Measurements from ENCODE around the gene PRKN. TPM values are rescaled to one million over a fixed set of nuclear protein-coding genes. Genes with fewer than 3 reads are reported as not detected.

PRKN gene
- total RNA-seq, 4 donors from 2014 or later = 8.4 to 44.8 (median 12.6) TPM

DNA sequence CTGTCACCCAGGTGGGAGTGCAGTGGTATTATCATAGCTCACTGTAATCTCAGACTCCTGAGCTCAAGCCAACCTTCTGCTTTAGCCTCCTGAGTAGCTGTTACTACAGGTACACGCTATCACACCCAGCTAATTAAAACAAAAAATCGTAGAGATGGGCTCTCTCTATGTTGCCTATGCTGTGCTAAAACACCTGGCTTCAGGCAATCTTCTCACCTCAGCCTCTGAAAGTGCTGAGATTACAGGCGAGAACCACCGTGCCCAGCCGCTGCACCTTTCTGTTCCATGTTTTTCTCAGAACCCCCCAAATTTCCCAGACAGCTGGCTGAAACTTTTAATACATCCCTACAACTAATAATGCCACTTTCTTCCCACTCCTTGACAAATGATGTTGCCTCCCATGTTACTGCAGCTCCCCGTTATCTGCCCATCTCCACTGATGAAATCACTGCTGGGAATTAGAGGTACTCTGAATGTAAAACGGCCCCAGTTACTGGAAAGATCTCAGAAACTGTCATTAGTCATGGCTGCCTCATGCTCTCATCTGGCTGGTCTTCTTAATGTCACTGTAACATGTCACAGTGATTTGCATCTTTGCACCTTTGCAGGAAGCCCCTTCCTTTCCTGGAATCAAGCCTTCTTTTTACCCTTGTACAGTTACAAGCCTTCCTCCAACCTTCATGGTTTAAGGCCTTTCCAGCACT lies 697.5 kb downstream of the PRKN start:
- TF ChIP-seq, protein P1, sequence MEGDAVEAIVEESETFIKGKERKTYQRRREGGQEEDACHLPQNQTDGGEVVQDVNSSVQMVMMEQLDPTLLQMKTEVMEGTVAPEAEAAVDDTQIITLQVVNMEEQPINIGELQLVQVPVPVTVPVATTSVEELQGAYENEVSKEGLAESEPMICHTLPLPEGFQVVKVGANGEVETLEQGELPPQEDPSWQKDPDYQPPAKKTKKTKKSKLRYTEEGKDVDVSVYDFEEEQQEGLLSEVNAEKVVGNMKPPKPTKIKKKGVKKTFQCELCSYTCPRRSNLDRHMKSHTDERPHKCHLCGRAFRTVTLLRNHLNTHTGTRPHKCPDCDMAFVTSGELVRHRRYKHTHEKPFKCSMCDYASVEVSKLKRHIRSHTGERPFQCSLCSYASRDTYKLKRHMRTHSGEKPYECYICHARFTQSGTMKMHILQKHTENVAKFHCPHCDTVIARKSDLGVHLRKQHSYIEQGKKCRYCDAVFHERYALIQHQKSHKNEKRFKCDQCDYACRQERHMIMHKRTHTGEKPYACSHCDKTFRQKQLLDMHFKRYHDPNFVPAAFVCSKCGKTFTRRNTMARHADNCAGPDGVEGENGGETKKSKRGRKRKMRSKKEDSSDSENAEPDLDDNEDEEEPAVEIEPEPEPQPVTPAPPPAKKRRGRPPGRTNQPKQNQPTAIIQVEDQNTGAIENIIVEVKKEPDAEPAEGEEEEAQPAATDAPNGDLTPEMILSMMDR (IDR thresholded peaks at IDR 0.05) = no peak
- ATAC-seq (ENCODE audit: low FRiP score) (no peak), DNase-seq (ENCODE audit: low spot score) (no peak)

DNA sequence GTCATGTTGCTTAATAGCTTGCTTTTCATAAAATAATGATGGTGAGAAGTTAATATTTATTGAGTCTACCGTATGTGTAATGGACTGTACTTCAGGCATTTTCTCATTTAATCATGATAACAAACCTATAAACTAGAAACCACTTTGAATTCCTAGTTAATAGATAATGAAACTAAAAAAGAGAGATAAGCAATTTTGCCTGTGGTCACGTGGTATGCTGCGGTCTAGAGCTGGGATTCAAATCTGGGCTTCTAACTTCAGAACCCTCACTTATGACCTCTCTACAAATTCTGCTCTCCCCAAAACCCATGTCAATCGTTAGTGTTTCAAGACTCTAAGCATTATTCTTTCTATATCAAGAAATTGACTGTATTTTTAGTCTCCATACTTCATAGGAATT lies 700.7 kb downstream of the PRKN start:
- DNase-seq (ENCODE audit: low spot score) = no peak
- no peak for ATAC-seq (ENCODE audit: low FRiP score)
- TF ChIP-seq, protein P1 (IDR thresholded peaks at IDR 0.05) = no peak

DNA sequence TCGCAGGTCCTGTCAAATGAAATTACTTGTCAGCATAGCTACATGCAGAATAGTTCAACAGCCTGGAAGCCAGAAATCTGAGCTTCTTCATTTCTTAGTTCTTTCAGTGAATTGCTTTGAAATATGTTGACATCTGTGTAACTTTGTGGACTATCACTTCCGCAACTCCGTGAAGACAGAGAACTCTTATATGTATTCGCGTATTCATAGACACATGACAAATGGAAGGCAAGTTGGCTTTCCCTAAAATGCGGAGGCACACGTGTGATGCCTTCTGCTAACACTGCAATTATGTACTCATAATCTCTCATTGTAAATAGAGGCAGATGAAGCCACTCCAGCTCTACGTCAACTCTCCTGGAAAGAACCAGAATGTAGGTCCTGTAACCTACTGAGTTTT lies 701.5 kb downstream of the PRKN start:
- DNase-seq (ENCODE audit: low spot score) (no peak), ATAC-seq (ENCODE audit: low FRiP score) (no peak)
- TF ChIP-seq, protein P1 (IDR thresholded peaks at IDR 0.05) = no peak

DNA sequence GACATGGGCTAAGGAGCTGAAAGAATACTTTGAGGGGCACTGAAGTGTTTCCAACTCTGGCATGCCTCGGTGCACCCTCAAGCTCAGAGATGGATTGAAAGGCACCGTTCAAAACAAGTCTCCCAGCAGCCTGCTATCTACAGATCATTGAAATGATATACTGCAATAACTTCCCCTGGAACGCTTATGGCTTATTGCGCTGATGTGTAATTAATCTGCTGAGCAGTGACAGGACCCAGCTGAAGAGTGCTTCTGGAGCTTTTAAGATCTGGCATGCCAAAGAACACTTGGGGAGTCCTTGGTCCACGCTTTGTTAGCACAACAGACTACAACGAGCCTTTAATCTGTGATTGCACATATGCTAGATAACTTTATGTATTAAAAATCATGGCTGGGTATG lies 708.2 kb downstream of the PRKN start:
- DNase-seq (ENCODE audit: low spot score) = no peak
- TF ChIP-seq, protein P1 (IDR thresholded peaks at IDR 0.05) = no peak
- no peak for ATAC-seq (ENCODE audit: low FRiP score)

DNA sequence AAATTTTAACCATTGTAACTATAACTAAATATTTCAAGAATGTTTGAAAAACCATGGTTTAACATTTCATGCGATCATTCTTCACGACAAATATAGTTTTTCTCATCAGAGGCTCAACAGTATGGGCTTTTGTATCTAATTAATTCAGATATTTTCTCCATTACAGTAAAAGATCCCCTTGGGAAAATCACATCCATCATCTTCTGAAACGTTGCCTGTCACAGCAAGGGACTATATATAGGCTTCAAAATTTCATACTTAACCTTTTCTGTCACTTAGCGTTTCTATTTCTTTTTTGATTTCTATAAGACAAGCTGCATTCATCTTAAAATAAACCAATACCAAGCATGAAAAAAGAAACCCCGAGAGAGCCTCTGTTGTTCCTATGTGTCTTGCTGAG lies 710.0 kb downstream of the PRKN start:
- DNase-seq (ENCODE audit: low spot score) (no peak), ATAC-seq (ENCODE audit: low FRiP score) (no peak)
- TF ChIP-seq, protein P1 (IDR thresholded peaks at IDR 0.05) = no peak

DNA sequence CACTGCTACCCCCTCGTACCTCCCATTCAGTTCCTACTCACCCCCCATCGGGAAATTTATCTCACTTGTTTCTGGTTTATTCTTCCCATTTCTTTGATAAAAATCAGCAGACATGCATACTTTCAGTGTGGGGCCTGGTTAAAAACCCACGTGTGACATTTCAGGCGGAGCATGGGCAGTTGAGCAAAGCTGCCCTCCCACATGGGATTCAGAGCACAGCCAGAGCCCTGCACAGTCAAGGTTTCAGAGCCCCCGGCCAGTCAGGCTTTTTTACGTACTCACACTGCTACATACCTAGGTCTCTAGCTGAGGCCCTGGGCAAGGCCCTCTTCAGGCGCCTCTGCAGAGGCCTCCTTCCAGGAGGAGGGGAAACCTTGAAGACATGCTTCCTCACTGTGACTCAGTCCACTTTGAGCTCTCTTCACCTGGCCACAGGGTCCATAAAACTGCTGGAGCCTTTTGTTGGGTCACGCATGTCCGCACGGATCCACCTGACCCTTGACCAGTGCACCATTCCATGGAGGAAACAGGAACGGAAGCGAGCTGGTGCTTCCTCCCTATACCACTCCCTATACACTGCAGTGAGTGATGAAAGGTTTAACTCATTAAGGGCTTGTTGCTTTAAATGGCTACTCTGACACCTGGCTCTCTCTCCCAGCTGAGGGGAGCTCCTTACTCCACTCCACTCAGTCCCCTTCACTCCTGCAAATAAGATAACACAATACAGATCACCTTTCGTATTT lies 713.3 kb downstream of the PRKN start:
- DNase-seq (ENCODE audit: low spot score) = no peak
- TF ChIP-seq, protein P1 (IDR thresholded peaks at IDR 0.05) = no peak
- ATAC-seq (ENCODE audit: low FRiP score) = no peak

DNA sequence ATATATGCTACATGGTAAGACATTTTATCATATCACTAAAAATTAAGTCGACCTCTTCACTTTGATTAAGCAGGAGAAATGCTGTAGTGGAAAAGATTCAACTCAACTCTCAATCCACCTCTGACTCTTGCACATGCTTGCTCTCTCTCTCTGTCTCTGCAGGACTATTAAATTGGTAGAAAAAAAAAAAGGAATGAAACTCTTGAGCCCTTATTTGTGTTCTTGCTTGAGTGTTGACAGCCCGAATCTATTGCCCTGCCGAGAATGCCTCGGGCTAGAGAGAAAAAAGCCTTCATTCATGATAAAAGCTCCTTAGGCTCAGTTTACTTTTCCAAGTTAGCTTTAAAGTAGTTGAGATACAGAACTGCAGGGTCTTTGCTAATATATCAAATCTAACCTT lies 722.2 kb downstream of the PRKN start:
- TF ChIP-seq, protein P1 (IDR thresholded peaks at IDR 0.05) = no peak
- no peak for ATAC-seq (ENCODE audit: low FRiP score)

More for the DNA sequence above, 722.2 kb downstream of the PRKN start:
- DNase-seq (ENCODE audit: low spot score) = no peak

Data from omental fat pad (tissue), 4 donors.